WTC11 (cell line): ENCODE results near the gene BAIAP2L1.

Source experiments
- ELF4 ChIP-seq: sonication (generic); formaldehyde crosslinking; IDR thresholded peaks from 2 replicates; pipeline ENCODE4 v1.8.1; 2022; ENCODE audit warnings: low read depth, mild to moderate bottlenecking, moderate library complexity, missing genetic modification reagents
- JUN ChIP-seq: sonication (generic); formaldehyde crosslinking; IDR thresholded peaks from 2 replicates; pipeline ENCODE4 v1.8.0; 2023; ENCODE audit warnings: mild to moderate bottlenecking, missing genetic modification reagents
- OVOL2 ChIP-seq: fragments of 250-450 bp; sonication (Bioruptor Pico); IDR thresholded peaks from 2 replicates; pipeline ENCODE4 v1.9.0; 2021; ENCODE audit warnings: mild to moderate bottlenecking, borderline replicate concordance
- TP53 ChIP-seq: sonication (generic); formaldehyde crosslinking; IDR thresholded peaks from 2 replicates; pipeline ENCODE4 v1.8.1; 2023; ENCODE audit warnings: mild to moderate bottlenecking, missing genetic modification reagents
- TF ChIP-seq, protein P1 (sequence below): fragments of 200-600 bp; IDR thresholded peaks from 2 replicates; pipeline ENCODE4 v1.8.0; 2022; ENCODE audit warnings: antibody characterized with exemption
- TF ChIP-seq, protein P2 (sequence below): fragments of 250-450 bp; sonication (Bioruptor Pico); IDR thresholded peaks from 2 replicates; pipeline ENCODE4 v2.1.2; 2022; ENCODE audit warnings: mild to moderate bottlenecking, moderate library complexity
- TF ChIP-seq, protein P3 (sequence below): sonication (generic); formaldehyde crosslinking; IDR thresholded peaks from 2 replicates; pipeline ENCODE4 v1.8.0; 2023; ENCODE audit warnings: missing genetic modification reagents
- TF ChIP-seq, protein P4 (sequence below): sonication (generic); formaldehyde crosslinking; IDR thresholded peaks from 2 replicates; pipeline ENCODE4 v1.8.0; 2022; ENCODE audit warnings: mild to moderate bottlenecking, missing genetic modification reagents
- TF ChIP-seq, protein P5 (sequence below): sonication (generic); formaldehyde crosslinking; IDR thresholded peaks from 2 replicates; pipeline ENCODE4 v1.8.1; 2023; ENCODE audit warnings: mild to moderate bottlenecking, missing genetic modification reagents, borderline replicate concordance
- TF ChIP-seq, protein P6 (sequence below): sonication (generic); formaldehyde crosslinking; IDR thresholded peaks from 2 replicates; pipeline ENCODE4 v1.8.1; 2023; ENCODE audit warnings: mild to moderate bottlenecking, missing genetic modification reagents

DNA sequence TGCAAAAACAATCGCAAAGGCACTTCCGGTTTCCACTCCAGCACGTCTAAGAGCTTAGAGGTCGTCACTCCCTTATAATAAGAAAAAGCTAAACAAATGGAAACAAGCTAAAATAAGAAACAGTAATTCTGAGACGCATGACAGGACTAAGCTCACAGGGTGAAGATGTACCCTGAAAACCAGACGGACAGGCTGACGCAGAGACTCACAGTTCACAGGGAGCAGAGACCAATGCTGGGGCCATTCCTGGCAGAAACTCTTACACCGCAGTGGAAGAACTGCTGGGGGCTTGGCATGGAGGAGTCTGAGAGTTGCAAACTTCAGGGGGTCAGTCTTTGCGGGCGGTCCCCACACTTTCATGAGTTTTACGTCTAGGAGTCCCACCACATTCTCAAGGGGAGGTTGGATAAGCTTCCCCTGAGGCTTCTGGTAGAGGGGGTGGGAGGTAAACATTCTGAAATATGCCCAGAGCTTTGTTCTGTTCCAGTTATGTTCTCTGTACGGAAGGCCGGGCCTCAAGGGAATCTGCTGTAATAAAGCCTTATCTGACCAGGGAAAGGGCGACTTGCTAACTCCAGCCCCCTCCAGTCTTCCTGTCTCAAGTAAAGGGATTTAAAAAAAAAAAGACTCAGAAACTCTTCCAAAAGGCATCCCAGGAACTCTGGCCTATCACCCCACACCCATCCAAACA, 71.6 kb downstream of the BAIAP2L1 start:
- TF ChIP-seq, protein P1, sequence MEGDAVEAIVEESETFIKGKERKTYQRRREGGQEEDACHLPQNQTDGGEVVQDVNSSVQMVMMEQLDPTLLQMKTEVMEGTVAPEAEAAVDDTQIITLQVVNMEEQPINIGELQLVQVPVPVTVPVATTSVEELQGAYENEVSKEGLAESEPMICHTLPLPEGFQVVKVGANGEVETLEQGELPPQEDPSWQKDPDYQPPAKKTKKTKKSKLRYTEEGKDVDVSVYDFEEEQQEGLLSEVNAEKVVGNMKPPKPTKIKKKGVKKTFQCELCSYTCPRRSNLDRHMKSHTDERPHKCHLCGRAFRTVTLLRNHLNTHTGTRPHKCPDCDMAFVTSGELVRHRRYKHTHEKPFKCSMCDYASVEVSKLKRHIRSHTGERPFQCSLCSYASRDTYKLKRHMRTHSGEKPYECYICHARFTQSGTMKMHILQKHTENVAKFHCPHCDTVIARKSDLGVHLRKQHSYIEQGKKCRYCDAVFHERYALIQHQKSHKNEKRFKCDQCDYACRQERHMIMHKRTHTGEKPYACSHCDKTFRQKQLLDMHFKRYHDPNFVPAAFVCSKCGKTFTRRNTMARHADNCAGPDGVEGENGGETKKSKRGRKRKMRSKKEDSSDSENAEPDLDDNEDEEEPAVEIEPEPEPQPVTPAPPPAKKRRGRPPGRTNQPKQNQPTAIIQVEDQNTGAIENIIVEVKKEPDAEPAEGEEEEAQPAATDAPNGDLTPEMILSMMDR: no peak
- TF ChIP-seq, protein P2, sequence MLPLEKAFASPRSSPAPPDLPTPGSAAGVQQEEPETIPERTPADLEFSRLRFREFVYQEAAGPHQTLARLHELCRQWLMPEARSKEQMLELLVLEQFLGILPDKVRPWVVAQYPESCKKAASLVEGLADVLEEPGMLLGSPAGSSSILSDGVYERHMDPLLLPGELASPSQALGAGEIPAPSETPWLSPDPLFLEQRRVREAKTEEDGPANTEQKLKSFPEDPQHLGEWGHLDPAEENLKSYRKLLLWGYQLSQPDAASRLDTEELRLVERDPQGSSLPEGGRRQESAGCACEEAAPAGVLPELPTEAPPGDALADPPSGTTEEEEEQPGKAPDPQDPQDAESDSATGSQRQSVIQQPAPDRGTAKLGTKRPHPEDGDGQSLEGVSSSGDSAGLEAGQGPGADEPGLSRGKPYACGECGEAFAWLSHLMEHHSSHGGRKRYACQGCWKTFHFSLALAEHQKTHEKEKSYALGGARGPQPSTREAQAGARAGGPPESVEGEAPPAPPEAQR (CRISPR knock-in tag): no peak
- TF ChIP-seq, protein P3, sequence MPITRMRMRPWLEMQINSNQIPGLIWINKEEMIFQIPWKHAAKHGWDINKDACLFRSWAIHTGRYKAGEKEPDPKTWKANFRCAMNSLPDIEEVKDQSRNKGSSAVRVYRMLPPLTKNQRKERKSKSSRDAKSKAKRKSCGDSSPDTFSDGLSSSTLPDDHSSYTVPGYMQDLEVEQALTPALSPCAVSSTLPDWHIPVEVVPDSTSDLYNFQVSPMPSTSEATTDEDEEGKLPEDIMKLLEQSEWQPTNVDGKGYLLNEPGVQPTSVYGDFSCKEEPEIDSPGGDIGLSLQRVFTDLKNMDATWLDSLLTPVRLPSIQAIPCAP: no peak
- TF ChIP-seq, protein P4, sequence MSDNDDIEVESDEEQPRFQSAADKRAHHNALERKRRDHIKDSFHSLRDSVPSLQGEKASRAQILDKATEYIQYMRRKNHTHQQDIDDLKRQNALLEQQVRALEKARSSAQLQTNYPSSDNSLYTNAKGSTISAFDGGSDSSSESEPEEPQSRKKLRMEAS (CRISPR knock-in tag): no peak
- no peak for TF ChIP-seq OVOL2
- TF ChIP-seq ELF4 (CRISPR knock-in tag): no peak
- TF ChIP-seq, protein P5, sequence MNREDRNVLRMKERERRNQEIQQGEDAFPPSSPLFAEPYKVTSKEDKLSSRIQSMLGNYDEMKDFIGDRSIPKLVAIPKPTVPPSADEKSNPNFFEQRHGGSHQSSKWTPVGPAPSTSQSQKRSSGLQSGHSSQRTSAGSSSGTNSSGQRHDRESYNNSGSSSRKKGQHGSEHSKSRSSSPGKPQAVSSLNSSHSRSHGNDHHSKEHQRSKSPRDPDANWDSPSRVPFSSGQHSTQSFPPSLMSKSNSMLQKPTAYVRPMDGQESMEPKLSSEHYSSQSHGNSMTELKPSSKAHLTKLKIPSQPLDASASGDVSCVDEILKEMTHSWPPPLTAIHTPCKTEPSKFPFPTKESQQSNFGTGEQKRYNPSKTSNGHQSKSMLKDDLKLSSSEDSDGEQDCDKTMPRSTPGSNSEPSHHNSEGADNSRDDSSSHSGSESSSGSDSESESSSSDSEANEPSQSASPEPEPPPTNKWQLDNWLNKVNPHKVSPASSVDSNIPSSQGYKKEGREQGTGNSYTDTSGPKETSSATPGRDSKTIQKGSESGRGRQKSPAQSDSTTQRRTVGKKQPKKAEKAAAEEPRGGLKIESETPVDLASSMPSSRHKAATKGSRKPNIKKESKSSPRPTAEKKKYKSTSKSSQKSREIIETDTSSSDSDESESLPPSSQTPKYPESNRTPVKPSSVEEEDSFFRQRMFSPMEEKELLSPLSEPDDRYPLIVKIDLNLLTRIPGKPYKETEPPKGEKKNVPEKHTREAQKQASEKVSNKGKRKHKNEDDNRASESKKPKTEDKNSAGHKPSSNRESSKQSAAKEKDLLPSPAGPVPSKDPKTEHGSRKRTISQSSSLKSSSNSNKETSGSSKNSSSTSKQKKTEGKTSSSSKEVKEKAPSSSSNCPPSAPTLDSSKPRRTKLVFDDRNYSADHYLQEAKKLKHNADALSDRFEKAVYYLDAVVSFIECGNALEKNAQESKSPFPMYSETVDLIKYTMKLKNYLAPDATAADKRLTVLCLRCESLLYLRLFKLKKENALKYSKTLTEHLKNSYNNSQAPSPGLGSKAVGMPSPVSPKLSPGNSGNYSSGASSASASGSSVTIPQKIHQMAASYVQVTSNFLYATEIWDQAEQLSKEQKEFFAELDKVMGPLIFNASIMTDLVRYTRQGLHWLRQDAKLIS (CRISPR knock-in tag): no peak
- no peak for TF ChIP-seq JUN
- no peak for TF ChIP-seq TP53 (CRISPR knock-in tag)
- TF ChIP-seq, protein P6, sequence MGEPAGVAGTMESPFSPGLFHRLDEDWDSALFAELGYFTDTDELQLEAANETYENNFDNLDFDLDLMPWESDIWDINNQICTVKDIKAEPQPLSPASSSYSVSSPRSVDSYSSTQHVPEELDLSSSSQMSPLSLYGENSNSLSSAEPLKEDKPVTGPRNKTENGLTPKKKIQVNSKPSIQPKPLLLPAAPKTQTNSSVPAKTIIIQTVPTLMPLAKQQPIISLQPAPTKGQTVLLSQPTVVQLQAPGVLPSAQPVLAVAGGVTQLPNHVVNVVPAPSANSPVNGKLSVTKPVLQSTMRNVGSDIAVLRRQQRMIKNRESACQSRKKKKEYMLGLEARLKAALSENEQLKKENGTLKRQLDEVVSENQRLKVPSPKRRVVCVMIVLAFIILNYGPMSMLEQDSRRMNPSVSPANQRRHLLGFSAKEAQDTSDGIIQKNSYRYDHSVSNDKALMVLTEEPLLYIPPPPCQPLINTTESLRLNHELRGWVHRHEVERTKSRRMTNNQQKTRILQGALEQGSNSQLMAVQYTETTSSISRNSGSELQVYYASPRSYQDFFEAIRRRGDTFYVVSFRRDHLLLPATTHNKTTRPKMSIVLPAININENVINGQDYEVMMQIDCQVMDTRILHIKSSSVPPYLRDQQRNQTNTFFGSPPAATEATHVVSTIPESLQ: no peak
